Activated CD4-positive, alpha-beta T cell treated with anti-CD3 and anti-CD28 coated beads for 24 hours (primary cell): ENCODE measurements around the gene NYAP1.

Experiments used
- DNase-seq, 2 donors: peaks; one replicate each; pipeline ENCODE4 v3.0.0-alpha.2; 2020; ENCODE audit warnings: low read depth in 2 of 2

The NYAP1 gene

DNA sequence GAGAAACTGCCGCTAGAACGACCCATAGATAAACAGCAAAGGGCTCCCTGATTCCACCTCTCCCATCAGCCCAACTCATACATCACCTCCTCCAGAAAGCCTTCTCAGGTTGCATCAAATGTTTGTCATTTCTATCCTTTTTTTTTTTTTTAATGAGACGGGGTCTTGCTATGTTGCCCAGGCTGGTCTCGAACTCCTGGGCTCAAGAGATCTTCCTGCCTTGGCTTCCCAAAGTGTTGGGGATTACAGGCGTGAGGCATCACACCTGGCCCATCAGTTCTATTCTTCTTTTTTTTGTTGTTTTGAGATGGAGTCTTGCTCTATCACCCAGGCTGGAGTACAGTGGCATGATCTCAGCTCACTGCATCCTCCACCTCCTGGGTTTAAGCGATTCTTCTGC is 26.7 kb upstream of the NYAP1 start:
- no peak for DNase-seq

GRCh38 chr7:100464210-100464660 is 19.5 kb upstream of the NYAP1 start, which contains the start of gene SPACDR:
TSS of gene SPACDR (minus strand) at chr7:100464260. CDS start at chr7:100464025, 235 bp downstream.
- DNase-seq: no peak

DNA sequence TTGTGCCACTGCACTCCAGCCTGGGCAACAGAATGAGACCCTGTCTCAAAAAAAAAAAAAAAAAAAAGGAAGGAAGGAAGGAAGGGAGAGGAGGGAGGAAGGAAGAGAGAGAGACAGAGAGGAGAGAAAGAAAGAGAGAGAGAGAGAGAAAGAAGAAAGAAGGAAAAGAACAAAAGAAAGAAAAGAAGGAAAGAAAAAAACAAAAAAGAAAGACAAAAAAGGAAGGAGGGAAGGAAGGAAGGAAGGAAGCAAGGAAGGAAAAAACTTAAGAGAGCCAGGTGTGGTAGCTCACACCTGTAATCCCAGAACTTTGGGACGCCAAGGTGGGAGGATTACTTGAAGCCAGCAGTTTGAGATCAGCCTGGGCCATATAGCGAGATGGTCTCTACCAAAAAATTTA is 18.9 kb upstream of the NYAP1 start:
- DNase-seq: no peak

DNA sequence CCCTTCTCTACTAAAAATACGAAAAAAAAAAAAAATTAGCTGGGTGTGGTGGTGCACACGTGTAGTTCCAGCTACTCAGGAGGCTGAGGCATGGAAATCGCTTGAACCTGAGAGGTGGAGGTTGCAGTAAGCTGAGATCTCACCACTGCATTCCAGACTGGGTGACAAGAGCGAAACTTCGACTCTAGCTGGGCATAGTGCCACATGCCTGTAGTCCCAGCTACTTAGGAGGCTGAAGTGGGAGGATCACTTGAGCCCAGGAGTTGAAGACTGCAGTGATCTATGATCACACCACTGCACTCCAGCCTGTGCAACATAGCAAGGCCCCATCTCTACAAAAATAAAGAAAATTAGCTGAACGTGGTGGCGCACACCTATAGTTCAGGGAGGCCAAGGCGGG is 18.4 kb upstream of the NYAP1 start:
- no peak for DNase-seq

DNA sequence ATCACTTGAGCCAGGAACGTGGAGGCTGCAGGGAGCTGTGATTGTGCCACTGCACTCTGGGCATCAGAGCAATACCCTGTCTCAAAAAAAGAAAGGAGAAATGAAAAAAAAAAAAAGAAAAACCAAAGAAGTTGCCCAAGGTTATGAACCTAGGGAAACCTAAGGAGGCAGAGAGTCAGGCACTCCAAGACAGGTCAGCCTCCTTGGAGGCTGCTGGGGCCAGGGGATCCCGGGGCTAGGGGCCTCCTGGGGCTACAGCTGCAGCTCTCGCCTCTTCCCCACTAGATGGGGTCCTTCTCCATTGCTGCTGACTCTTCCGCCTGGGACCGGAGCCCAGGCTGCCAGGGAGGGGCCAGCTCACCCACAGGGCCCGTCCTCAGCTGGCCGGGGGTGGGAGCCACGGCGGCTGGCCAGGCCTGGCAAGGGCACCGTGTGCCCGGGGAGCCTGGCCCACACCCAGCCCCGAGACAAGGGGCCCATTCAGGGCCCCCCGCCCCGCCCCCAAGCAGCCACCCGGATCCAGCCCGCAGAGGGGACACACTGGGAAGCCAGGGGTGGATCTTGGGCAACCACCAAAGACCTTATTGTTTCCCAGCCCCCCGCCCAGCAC is 17.9 kb upstream of the NYAP1 start:
- no peak for DNase-seq

DNA sequence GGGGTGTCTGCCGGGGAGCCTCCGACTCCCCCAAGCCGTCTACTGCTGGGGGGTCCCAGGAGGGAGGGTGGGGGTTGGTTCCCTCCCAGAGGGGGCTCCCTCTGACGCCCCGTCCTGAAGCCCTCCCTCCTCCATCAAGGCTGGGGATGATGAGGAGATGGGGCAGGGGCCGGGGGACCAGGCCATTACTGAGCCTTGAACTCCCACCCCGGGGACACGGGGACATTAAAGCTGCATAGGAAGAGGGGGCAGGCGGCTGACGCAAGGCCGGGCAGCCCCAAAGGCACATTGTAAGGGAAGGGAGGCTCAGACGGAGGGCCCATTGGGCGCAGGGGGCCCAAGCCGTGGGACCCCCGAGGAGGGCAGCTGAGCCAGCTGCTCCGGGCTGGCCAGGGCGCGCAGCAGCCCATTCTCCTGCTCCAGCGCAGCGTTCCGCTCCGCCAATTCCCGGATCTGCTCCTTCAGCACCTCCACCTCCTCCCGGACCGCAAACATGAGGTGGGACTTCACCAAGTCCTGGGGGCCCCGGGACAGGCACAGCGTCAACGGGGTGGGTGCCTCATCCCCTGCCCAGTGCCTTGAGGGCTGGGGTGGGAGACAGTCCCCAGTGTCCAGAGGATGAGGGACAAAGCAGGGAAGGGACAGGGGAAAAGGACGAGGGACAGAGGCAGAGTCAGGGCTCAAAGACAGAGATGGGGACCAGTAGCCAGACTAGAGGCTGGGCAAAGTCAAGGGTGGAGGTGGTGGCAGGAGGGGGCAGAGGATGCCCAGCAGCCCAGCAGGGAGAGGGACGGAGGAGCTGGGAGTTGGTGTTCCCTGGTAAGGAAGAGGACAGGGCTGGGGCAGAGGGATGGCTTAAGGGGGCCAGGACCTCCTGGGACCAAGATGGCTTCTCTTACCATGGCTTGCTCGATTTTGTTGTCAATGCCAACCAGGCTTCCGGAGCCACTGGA is 16.8 kb upstream of the NYAP1 start:
- no peak for DNase-seq

DNA sequence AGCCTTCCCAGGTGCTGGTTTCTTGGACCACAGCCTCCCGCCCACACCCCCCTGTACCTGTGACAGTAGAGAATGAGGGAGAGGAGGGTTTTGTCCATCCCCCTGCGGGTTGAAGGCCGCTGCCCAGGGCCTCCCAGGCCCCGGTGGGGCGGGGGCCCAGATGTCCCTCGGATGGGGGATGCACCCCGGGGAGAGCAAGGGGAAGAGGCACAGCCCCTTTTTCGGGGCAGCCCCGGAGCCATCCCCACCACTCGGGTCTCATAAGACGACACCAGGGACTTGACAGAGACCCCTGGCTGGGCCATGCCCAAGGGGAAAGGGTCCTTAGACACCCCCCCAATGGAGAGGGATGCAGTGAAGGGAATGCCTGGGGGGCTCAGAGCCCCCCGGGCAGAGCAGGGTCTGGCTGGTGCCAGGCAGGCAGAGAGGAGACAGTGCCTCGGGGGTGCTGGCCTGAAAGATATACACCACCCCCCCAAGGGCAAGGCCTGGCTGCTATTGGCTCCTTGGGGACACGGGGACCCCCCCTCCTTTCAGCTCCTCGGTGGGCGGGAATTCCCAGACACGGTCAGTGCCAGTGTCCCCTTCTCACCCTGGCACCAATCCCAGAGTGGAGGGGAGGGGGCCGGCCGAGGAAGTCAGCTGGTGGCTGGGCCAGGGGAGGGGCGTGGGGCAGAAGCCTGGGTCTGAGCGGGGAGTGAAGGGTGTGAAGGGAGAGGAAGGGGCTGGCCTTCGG is 15.9 kb upstream of the NYAP1 start:
- no peak for DNase-seq

DNA sequence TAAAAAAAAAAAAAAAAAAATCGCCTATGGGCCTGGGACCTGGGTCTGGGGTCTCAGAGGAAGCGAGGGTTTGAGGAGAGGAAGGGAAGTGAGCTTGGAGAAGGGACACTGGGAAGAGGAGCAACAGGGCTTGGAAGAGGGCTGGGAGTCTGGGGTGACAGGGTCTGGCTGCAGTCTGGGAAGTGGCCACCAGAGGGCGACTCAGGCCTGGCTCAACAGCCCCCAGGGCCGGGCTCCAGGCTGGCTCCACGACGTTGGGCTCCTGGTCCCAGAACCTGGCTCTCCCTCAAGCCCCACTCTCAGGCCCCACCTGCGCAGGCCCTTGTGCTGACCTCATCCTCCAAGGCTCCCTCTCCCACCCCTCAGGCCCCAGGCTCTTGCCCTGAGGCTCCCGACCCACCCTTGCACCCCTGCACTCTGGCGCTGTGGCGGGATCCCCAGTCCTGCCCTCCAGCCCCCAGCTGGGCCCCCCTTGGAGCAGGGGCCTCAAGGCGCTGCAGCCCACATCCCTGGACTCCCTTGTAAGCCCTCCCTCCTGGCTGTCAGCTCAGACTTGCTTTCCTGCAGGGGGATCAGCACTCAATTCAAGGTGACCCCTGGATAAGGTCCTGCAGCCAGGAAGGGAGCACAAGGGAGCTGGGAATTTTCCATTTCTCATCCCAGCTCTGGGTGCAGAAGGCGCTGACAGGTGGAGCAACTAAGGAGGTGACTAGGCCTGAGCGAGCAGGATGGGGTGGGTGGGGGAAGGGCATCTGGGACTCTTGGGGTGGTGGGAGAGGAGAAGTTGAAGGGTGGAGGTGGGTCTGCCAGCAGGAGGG is 14.3 kb upstream of the NYAP1 start:
- DNase-seq: peak; percentile 79 to 86

DNA sequence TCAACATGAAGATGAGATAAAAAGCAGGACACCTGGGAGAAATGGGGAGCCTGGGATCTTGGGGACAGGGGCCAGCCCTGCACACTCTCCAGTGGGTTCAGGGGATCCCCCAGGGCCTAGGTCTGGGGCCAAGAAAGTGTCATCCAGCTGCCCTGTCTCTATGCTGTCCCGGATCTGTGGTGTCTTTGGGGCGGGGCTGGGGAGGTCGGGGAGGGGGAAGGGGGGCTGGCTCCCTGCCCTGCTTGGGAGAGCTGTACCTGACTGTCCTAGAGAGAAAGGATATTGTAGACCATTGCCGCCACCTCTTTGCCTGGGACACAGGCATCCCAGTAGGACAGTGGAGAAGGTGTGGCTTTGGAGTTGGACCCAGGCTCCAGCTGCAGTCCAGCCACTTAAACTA is 12.7 kb upstream of the NYAP1 start:
- DNase-seq: no peak

DNA sequence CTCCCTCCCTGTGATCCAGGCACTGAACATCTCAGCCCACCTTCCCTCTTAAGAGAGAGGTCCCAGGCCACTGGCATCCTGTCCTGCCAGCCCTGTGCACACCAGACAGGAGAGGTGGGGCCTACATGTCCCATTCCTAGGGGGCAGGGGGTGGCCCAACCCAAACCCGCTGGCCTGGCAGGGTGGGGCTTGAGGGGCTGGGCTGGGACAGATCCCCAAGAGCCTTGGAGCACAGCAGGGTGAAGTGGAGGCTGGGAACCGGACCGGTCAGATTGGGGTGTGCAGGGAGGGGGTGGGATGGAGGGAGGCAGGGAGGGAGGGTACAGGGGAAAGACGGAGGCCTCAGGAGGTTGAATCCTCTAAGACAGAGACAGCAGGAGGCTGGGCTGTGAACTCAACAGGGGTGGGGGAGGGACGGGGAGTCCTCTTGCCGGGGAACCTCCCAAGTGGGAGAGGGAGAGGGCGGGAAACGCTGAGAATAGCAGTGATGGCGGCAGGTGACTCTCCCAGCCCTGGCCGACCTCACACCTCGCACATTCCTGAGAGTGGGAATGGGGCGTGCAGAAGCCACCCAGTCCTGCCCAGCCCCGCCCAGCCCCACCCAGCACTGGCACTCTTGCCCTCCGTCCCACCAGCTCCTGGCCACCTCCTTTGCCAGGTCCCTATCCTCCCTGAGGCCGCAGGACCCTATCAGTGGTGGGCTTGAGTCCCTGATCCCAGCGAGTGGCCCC is 11.4 kb upstream of the NYAP1 start:
- no peak for DNase-seq

- no peak for DNase-seq
These were observed 10.8 kb upstream of the NYAP1 start for GRCh38 chr7:100472854-100473499.

GRCh38 chr7:100475549-100475948 is 8.2 kb upstream of the NYAP1 start:
- DNase-seq: no peak

DNA sequence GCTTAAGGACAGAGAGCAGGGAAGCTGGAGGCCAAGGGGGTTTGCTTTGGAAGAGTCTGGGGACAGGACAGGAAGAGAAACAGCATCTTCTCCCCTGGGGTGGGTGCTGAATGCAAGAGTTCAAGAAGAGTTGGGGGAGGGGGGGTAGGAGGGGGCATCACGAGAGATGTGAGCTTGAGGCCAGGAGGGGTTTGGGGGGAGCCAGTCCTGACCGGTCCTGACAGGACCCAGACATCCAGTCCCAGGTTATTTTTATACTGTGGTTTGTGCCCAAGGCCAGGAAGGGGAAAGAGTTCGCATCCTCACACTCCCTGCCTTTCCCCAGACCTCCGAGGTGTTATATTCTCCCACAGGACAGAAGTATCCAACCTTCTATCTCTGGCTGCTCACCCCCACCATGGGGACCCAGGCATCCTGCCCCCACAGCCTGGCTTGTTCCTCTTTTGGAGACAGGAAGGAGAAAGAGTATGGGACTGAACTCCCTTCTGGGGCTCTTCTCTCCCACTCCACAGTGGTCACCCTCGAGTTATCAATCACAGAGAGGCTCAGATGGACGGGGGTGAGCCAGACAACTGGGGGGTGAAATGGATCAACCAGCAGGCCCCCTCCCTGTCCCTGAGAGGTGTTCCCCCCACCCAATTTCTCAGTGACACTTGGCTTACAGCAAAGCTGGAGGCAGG is 7.5 kb upstream of the NYAP1 start:
- DNase-seq: no peak

GRCh38 chr7:100476903-100477870 is 6.5 kb upstream of the NYAP1 start:
- DNase-seq: peak in 1 of 2 donors; percentile 25

DNA sequence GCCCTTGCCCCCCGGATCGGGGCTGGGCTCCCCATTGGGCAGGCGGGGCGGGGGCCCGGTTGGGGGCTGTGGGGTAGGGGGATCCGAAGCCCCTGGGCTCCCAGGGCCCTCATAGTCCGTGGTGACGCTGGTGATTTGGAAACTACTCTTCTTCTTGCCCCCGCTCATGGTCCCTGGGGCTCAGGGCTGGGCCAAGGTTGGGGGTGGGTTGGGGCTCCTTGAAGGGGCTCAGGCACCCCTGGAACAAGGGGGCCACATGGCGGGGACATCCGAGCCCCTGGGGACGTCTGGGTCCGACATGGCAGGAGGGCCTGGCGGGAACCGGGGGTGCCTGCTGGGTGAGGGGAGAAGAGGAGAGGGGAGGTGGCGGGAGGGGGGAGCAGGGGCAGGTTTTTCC is 5.9 kb upstream of the NYAP1 start:
- no peak for DNase-seq

GRCh38 chr7:100478958-100479660 is 4.6 kb upstream of the NYAP1 start, which contains the start of gene TSC22D4:
TSS of gene TSC22D4 (minus strand) at chr7:100479214. CDS start at chr7:100478038, 1,176 bp downstream.
- DNase-seq: peak; percentile 78 to 88

- no peak for DNase-seq
These were observed 2.3 kb upstream of the NYAP1 start for GRCh38 chr7:100481466-100481865.

DNA sequence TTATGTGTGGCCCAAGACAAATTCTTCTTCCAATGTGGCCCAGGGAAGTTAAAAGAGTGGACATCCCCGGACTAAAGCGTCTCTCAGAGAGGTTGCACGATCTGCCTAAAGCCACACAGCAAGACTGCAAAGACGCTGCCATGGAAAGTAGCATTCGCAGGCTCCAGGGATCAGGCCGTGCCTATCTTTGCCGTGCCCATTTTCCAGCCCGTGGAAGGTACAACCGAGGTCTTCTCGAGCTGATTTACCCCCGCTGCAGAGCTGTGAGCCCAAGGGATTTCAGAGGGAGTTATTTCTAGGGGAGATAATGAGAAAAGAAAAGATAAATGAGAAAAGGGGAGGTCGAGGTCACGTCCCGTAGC is 1.0 kb upstream of the NYAP1 start:
- DNase-seq: no peak
